Measurements from ENCODE around the gene NCK2. TPM values are rescaled to one million over a fixed set of nuclear protein-coding genes. Genes with fewer than 3 reads are reported as not detected.

Gene NCK2
- total and polyA plus RNA-seq, 4 donors, result 19.3 to 54.4 (median 33.9) TPM

GRCh38 chr2:105736145-105736544 is 8.6 kb upstream of the NCK2 start:
- WGBS, 2 donors, result 95 to 97% methylated on average over 6 of the region's 6 CpGs
- no peaks in the 10 kb centered on the region for H3K36me3 ChIP-seq (ENCODE audit: control insufficient read depth in 4 of 4, insufficient read depth in 4 of 4, low read length in 4 of 4)
- no peak overlapping the region for H3K27ac ChIP-seq (ENCODE audit: low read depth in 1 of 2, low read length in 1 of 2)
- H3K27me3 ChIP-seq (ENCODE audit: control insufficient read depth in 3 of 3, insufficient read depth in 3 of 3, low read length in 2 of 3), result no peaks in the 10 kb centered on the region
- peaks cover 0 to 3% (median 0%) of the 10 kb centered on the region in 5 donors for H3K4me1 ChIP-seq (ENCODE audit: control insufficient read depth in 5 of 5, insufficient read depth in 5 of 5, low read length in 5 of 5)
- H3K9ac ChIP-seq (ENCODE audit: insufficient read depth in 1 of 2, low read length in 2 of 2), result no peak overlapping the region
- no peak for DNase-seq
- no peak for TF ChIP-seq CTCF (IDR thresholded peaks at IDR 0.05; ENCODE audit: control extremely low read depth, extremely low read depth)
- peaks cover 0 to under 1% (median 0%) of the 10 kb centered on the region in 4 donors for H3K9me3 ChIP-seq (ENCODE audit: control insufficient read depth in 4 of 4, insufficient read depth in 3 of 4, low read length in 3 of 4)
- ATAC-seq (ENCODE audit: insufficient read depth, low FRiP score), result no peak
- no peak overlapping the region for H3K4me3 ChIP-seq

GRCh38 chr2:105737980-105738657 is 6.6 kb upstream of the NCK2 start:
- Histone ChIP-seq H3K9ac (ENCODE audit: insufficient read depth in 1 of 2, low read length in 2 of 2) (no peak overlapping the region), H3K9me3 (ENCODE audit: control insufficient read depth in 4 of 4, insufficient read depth in 3 of 4, low read length in 3 of 4) (no peaks in the 10 kb centered on the region), H3K4me1 (ENCODE audit: control insufficient read depth in 5 of 5, insufficient read depth in 5 of 5, low read length in 5 of 5) (peaks cover 0 to 3% (median 0%) of the 10 kb centered on the region in 5 donors), H3K27me3 (ENCODE audit: control insufficient read depth in 3 of 3, insufficient read depth in 3 of 3, low read length in 2 of 3) (no peaks in the 10 kb centered on the region), H3K27ac (ENCODE audit: low read depth in 1 of 2, low read length in 1 of 2) (no peak overlapping the region), H3K4me3 (no peak overlapping the region), H3K36me3 (ENCODE audit: control insufficient read depth in 4 of 4, insufficient read depth in 4 of 4, low read length in 4 of 4) (no peaks in the 10 kb centered on the region)
- no peak for DNase-seq
- no peak for TF ChIP-seq CTCF (IDR thresholded peaks at IDR 0.05; ENCODE audit: control extremely low read depth, extremely low read depth)
- ATAC-seq (ENCODE audit: insufficient read depth, low FRiP score), result no peak
- 82 to 83% methylated on average over 6 of the region's 6 CpGs for WGBS, 2 donors

- Histone ChIP-seq H3K27me3 (ENCODE audit: control insufficient read depth in 3 of 3, insufficient read depth in 3 of 3, low read length in 2 of 3) (no peaks in the 10 kb centered on the region), H3K4me3 (no peak overlapping the region), H3K9ac (ENCODE audit: insufficient read depth in 1 of 2, low read length in 2 of 2) (no peak overlapping the region), H3K36me3 (ENCODE audit: control insufficient read depth in 4 of 4, insufficient read depth in 4 of 4, low read length in 4 of 4) (no peaks in the 10 kb centered on the region), H3K9me3 (ENCODE audit: control insufficient read depth in 4 of 4, insufficient read depth in 3 of 4, low read length in 3 of 4) (no peaks in the 10 kb centered on the region), H3K4me1 (ENCODE audit: control insufficient read depth in 5 of 5, insufficient read depth in 5 of 5, low read length in 5 of 5) (peaks cover 0 to 9% (median 0%) of the 10 kb centered on the region in 5 donors), H3K27ac (ENCODE audit: low read depth in 1 of 2, low read length in 1 of 2) (no peak overlapping the region)
- ATAC-seq (ENCODE audit: insufficient read depth, low FRiP score) (no peak), DNase-seq (no peak)
- TF ChIP-seq CTCF (IDR thresholded peaks at IDR 0.05; ENCODE audit: control extremely low read depth, extremely low read depth), result no peak
- 30 to 43% methylated on average over 6 of the region's 6 CpGs for WGBS, 2 donors
These were observed 6.0 kb upstream of the NCK2 start for GRCh38 chr2:105738658-105739241.
